Prostate gland (tissue), 2 donors: ENCODE data around the gene TBC1D7. TPM values are rescaled to one million over a fixed set of nuclear protein-coding genes. Genes with fewer than 3 reads are reported as not detected.

Source experiments
- DNase-seq: peaks from one replicate; pipeline ENCODE4 v3.0.0-alpha.2; 2019; ENCODE audit warnings: low spot score
- H3K27ac ChIP-seq, 2 donors: fragments of 200-600 bp; sonication (generic); 2 replicates each; pipeline ENCODE4 v1.5.1; 2017 to 2019
- H3K27me3 ChIP-seq: fragments of 200-600 bp; sonication (generic); replicated peaks from 2 replicates; pipeline ENCODE4 v1.5.1; 2019; ENCODE audit not compliant: insufficient read depth
- H3K36me3 ChIP-seq, 2 donors: fragments of 200-600 bp; sonication (generic); 1 replicate in 1 of 2; 2 replicates in 1 of 2; pipeline versions ENCODE4 v1.5.1 to v1.8.1; 2017 to 2019
- H3K4me1 ChIP-seq: fragments of 200-600 bp; sonication (generic); replicated peaks from 2 replicates; pipeline ENCODE4 v1.5.1; 2019
- H3K4me3 ChIP-seq, 2 donors: fragments of 200-600 bp; sonication (generic); 2 replicates each; pipeline ENCODE4 v1.5.1; 2017 to 2019
- H3K9me3 ChIP-seq: fragments of 200-600 bp; sonication (generic); 2 replicates; pipeline ENCODE4 v1.5.1; 2017
- CTCF ChIP-seq, 4 experiments: fragments of 200-600 bp in 2 of 4; fragments of 450-650 bp in 2 of 4; sonication (generic) in 2 of 4; IDR thresholded peaks; 1 replicate in 3 of 4; 2 replicates in 1 of 4; pipeline ENCODE4 v1.5.1; 2016 to 2019; ENCODE audit warnings: antibody characterized with exemption in 4 of 4, mild to moderate bottlenecking in 2 of 4, moderate library complexity in 2 of 4
- POLR2A ChIP-seq: fragments of 450-650 bp; IDR thresholded peaks from one replicate; pipeline ENCODE4 v1.6.1; 2016; ENCODE audit warnings: antibody characterized with exemption, mild to moderate bottlenecking
- POLR2AphosphoS5 ChIP-seq: sonication (generic); formaldehyde crosslinking; IDR thresholded peaks from one replicate; pipeline ENCODE4 v1.6.1; 2017; ENCODE audit warnings: antibody characterized with exemption
- WGBS: methylation state at CpG from one replicate; pipeline ENCODE4 v1.1.5; 2018; 5-methylcytosine and 5-hydroxymethylcytosine counted together
- intact Hi-C: fragments of 100-400 bp; cut with DNase I; formaldehyde crosslinking; loops from one replicate; pipeline ENCODE4 v1.14.2; 2022
- total RNA-seq, 2 donors: library from RNA; depleted of rRNA; stranded (reverse); fragments of >200 nt; gene quantifications; one replicate each; pipeline ENCODE4 v1.1.0, GENCODE V29; 2016

The TBC1D7 gene
- total RNA-seq, 2 donors from 2014 or later, result 11.6 to 27.9 TPM

GRCh38 chr6:13263669-13264068 is 64.7 kb downstream of the TBC1D7 start:
- intact Hi-C loops, result no loop called here
- WGBS, result 82% methylated on average over 6 of the region's 6 CpGs

GRCh38 chr6:13262302-13263230 is 65.8 kb downstream of the TBC1D7 start:
- Histone ChIP-seq H3K4me1 (no peaks in the 10 kb centered on the region), H3K27me3 (no peaks in the 10 kb centered on the region), H3K9me3 (no peaks in the 10 kb centered on the region), H3K27ac (no peak overlapping the region), H3K36me3 (no peaks in the 10 kb centered on the region), H3K4me3 (no peak overlapping the region)
- WGBS, result 48% methylated on average over 1 of the region's 1 CpG
- no peak for TF ChIP-seq POLR2A
- TF ChIP-seq CTCF (IDR thresholded peaks at IDR 0.05), result no peak
- no peak for TF ChIP-seq POLR2AphosphoS5
- no peak for DNase-seq
- intact Hi-C loops, result no loop called here

More at GRCh38 chr6:13263669-13264068, 64.7 kb downstream of the TBC1D7 start:
- Histone ChIP-seq H3K27me3 (no peaks in the 10 kb centered on the region), H3K4me3 (no peak overlapping the region), H3K9me3 (no peaks in the 10 kb centered on the region), H3K4me1 (no peaks in the 10 kb centered on the region), H3K27ac (no peak overlapping the region), H3K36me3 (no peaks in the 10 kb centered on the region)
- TF ChIP-seq CTCF (IDR thresholded peaks at IDR 0.05) (no peak), POLR2A (no peak), POLR2AphosphoS5 (no peak)
- DNase-seq, result no peak

GRCh38 chr6:13261464-13261994 is 66.8 kb downstream of the TBC1D7 start:
- intact Hi-C loops, result no loop called here
- H3K4me1 ChIP-seq, result no peaks in the 10 kb centered on the region
- H3K4me3 ChIP-seq, result no peak overlapping the region
- DNase-seq, result no peak
- 62% methylated on average over 1 of the region's 1 CpG for WGBS
- no peak overlapping the region for H3K27ac ChIP-seq
- TF ChIP-seq POLR2A (no peak), POLR2AphosphoS5 (no peak), CTCF (IDR thresholded peaks at IDR 0.05) (no peak)
- H3K36me3 ChIP-seq, result no peaks in the 10 kb centered on the region
- no peaks in the 10 kb centered on the region for H3K27me3 ChIP-seq
- no peaks in the 10 kb centered on the region for H3K9me3 ChIP-seq

GRCh38 chr6:13260831-13261230 is 67.5 kb downstream of the TBC1D7 start:
- no peaks in the 10 kb centered on the region for H3K27me3 ChIP-seq
- 95% methylated on average over 5 of the region's 5 CpGs for WGBS
- intact Hi-C loops, result no loop called here

More at GRCh38 chr6:13260831-13261230, 67.5 kb downstream of the TBC1D7 start:
- Histone ChIP-seq H3K4me1 (no peaks in the 10 kb centered on the region), H3K9me3 (no peaks in the 10 kb centered on the region), H3K36me3 (no peaks in the 10 kb centered on the region), H3K27ac (no peak overlapping the region), H3K4me3 (no peak overlapping the region)
- DNase-seq, result no peak
- no peak for TF ChIP-seq CTCF (IDR thresholded peaks at IDR 0.05)
- no peak for TF ChIP-seq POLR2AphosphoS5
- TF ChIP-seq POLR2A, result no peak
